Liver (tissue), 9 donors: Measurements from ENCODE around the gene TP73. TPM values are rescaled to one million over a fixed set of nuclear protein-coding genes. Genes with fewer than 3 reads are reported as not detected.

Experiments used
- DNase-seq: peaks from one replicate; pipeline ENCODE4 v3.0.0-alpha.2; 2017; ENCODE audit warnings: low spot score
- H3K27ac ChIP-seq, 2 donors: one replicate each; pipeline ENCODE4 v1.7.0; 2013; ENCODE audit warnings: inconsistent platforms in 2 of 2, low read length in 2 of 2, control low read depth in 1 of 2, low read depth in 1 of 2, mild to moderate bottlenecking in 1 of 2
- H3K27me3 ChIP-seq, 4 donors: one replicate each; pipeline versions ENCODE4 v1.6.1 to v1.7.0; 2013; ENCODE audit warnings: low read length in 3 of 4, inconsistent platforms in 1 of 4, mild to moderate bottlenecking in 1 of 4, moderate library complexity in 1 of 4; ENCODE audit not compliant: control insufficient read depth in 4 of 4, insufficient read depth in 4 of 4
- H3K36me3 ChIP-seq, 4 donors: one replicate each; pipeline versions ENCODE4 v1.6.1 to v1.7.0; 2013; ENCODE audit warnings: low read length in 3 of 4, mild to moderate bottlenecking in 3 of 4, low read depth in 1 of 4, moderate library complexity in 1 of 4; ENCODE audit not compliant: control insufficient read depth in 4 of 4, insufficient read depth in 3 of 4
- H3K4me1 ChIP-seq, 4 donors: one replicate each; pipeline versions ENCODE4 v1.6.1 to v1.7.0; 2013; ENCODE audit warnings: low read length in 3 of 4, mild to moderate bottlenecking in 3 of 4, moderate library complexity in 1 of 4; ENCODE audit not compliant: control insufficient read depth in 4 of 4, insufficient read depth in 4 of 4
- H3K4me3 ChIP-seq, 3 donors: one replicate each; pipeline versions ENCODE4 v1.6.1 to v1.7.0; 2013; ENCODE audit warnings: low read length in 3 of 3, control low read depth in 1 of 3, low read depth in 1 of 3, mild to moderate bottlenecking in 1 of 3
- H3K9ac ChIP-seq, 2 donors: one replicate each; pipeline ENCODE4 v1.7.0; 2013; ENCODE audit warnings: low read length in 2 of 2, mild to moderate bottlenecking in 2 of 2, moderate library complexity in 2 of 2, control low read depth in 1 of 2, low read depth in 1 of 2
- H3K9me3 ChIP-seq, 4 donors: one replicate each; pipeline versions ENCODE4 v1.6.1 to v1.7.0; 2013; ENCODE audit warnings: low read length in 3 of 4; ENCODE audit not compliant: control insufficient read depth in 4 of 4
- EGR1 ChIP-seq, 2 donors: IDR thresholded peaks; 2 replicates each; pipeline ENCODE4 v1.6.1; 2016 to 2018; ENCODE audit warnings: antibody characterized with exemption in 2 of 2, low read depth in 2 of 2
- FOXA1 ChIP-seq: IDR thresholded peaks from 2 replicates; pipeline ENCODE4 v1.6.1; 2016; ENCODE audit warnings: antibody characterized with exemption
- FOXA2 ChIP-seq: IDR thresholded peaks from 2 replicates; pipeline ENCODE4 v1.6.1; 2016; ENCODE audit warnings: antibody characterized with exemption
- GABPA ChIP-seq, 2 donors: IDR thresholded peaks in 1 of 2; conservative IDR thresholded peaks in 1 of 2; 2 replicates each; pipeline ENCODE4 v1.6.1; 2016; ENCODE audit warnings: antibody characterized with exemption in 2 of 2, mild to moderate bottlenecking in 1 of 2, moderate library complexity in 1 of 2
- HNF4A ChIP-seq, 2 donors: conservative IDR thresholded peaks; 2 replicates each; pipeline ENCODE4 v1.6.1; 2016; ENCODE audit warnings: antibody characterized with exemption in 2 of 2, mild to moderate bottlenecking in 2 of 2
- HNF4G ChIP-seq: IDR thresholded peaks from 2 replicates; pipeline ENCODE4 v1.6.1; 2016; ENCODE audit warnings: antibody characterized with exemption
- JUND ChIP-seq, 2 donors: IDR thresholded peaks; 2 replicates each; pipeline ENCODE4 v1.6.1; 2016; ENCODE audit warnings: antibody characterized with exemption in 2 of 2
- NR2F2 ChIP-seq: IDR thresholded peaks from 2 replicates; pipeline ENCODE4 v1.6.1; 2016; ENCODE audit warnings: antibody characterized with exemption
- RAD21 ChIP-seq, 2 donors: IDR thresholded peaks; 2 replicates each; pipeline ENCODE4 v1.6.1; 2016; ENCODE audit warnings: antibody characterized with exemption in 2 of 2, mild to moderate bottlenecking in 2 of 2
- RXRA ChIP-seq, 2 donors: IDR thresholded peaks; 2 replicates each; pipeline ENCODE4 v1.6.1; 2017 to 2018; ENCODE audit warnings: antibody characterized with exemption in 2 of 2, mild to moderate bottlenecking in 1 of 2
- SP1 ChIP-seq: IDR thresholded peaks from 2 replicates; pipeline ENCODE4 v1.6.1; 2018; ENCODE audit warnings: antibody characterized with exemption, mild to moderate bottlenecking
- TAF1 ChIP-seq: conservative IDR thresholded peaks from 2 replicates; pipeline ENCODE4 v1.6.1; 2016; ENCODE audit warnings: antibody characterized with exemption, mild to moderate bottlenecking
- YY1 ChIP-seq: IDR thresholded peaks from 2 replicates; pipeline ENCODE4 v1.6.1; 2016; ENCODE audit warnings: antibody characterized with exemption, mild to moderate bottlenecking
- WGBS: extraction: QIAGEN DNeasy Blood & Tissue Kit; methylation state at CpG from one replicate; pipeline ENCODE4 v1.1.7; 2013; 5-methylcytosine and 5-hydroxymethylcytosine counted together
- polyA plus RNA-seq, 2 donors: library from polyadenylated mRNA; stranded (reverse) in 1 of 2; unstranded in 1 of 2; fragments of 200-250 nt in 1 of 2; fragments of >200 nt in 1 of 2; fragmentation: Nextera tagmentation in 1 of 2; extraction: Ambion mirVana in 1 of 2; gene quantifications; one replicate each; pipeline versions ENCODE4 v1.2.1 to v1.2.3, GENCODE V29; 2013 to 2015
- total RNA-seq, 2 donors: library from RNA; depleted of rRNA; stranded (reverse); fragments of >200 nt; gene quantifications; one replicate each; pipeline ENCODE4 v1.2.3, GENCODE V29; 2014
- TF ChIP-seq, protein P1 (sequence below): fragments of 150-350 bp; IDR thresholded peaks from 2 replicates; pipeline ENCODE4 v1.5.1; 2017; ENCODE audit warnings: improper control_type of control experiment, low read depth, low read length; ENCODE audit not compliant: missing input control
- TF ChIP-seq, protein P2 (sequence below): IDR thresholded peaks from 2 replicates; pipeline ENCODE4 v1.6.1; 2016; ENCODE audit warnings: antibody characterized with exemption
- TF ChIP-seq, protein P3 (sequence below): IDR thresholded peaks from 2 replicates; pipeline ENCODE4 v1.6.1; 2016; ENCODE audit warnings: antibody characterized with exemption, mild to moderate bottlenecking
- TF ChIP-seq, protein P4 (sequence below): IDR thresholded peaks from 2 replicates; pipeline ENCODE4 v1.6.1; 2016; ENCODE audit warnings: antibody characterized with exemption
- TF ChIP-seq, protein P5 (sequence below): IDR thresholded peaks from 2 replicates; pipeline ENCODE4 v1.6.1; 2016; ENCODE audit warnings: antibody characterized with exemption
- donor health status: healthy.
- donor health status: healthy.
- donor health status: healthy.
- donor health status: healthy.
- donor health status: healthy.

Gene TP73
- total and polyA plus RNA-seq, 4 donors = 0.08 to 0.29 (median 0.18) TPM

DNA sequence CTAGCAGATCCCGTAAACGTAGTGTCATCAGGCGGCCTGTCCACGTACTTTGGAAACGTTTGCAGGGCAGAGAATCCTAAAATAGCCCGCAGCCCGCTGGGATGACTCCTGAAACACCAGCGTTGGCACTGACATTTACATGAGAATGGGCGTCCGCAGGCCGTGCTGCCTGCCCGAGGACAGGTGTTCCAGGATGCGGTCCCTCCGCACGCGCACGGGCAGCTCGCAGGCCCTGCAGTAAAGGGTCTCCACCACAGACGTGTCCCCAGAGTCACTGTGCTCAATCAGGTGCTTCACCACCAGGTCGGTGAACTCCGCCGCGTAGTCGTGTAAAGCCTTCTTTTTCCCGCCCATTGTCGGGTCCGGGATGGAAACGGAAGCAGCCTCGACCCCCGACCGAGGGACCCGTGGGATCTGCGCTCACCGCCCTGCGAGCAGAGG is 94.1 kb downstream of the TP73 start:
- 27% methylated on average over 35 of the region's 35 CpGs for WGBS
- peak overlapping the region in 1 of 2 donors; percentile 74 for H3K9ac ChIP-seq
- TF ChIP-seq NR2F2 (no peak), HNF4G (no peak), RXRA (IDR thresholded peaks at IDR 0.05) (no peak), FOXA1 (no peak), EGR1 (IDR thresholded peaks at IDR 0.05; ENCODE audit: low read depth in 2 of 2) (no peak), RAD21 (IDR thresholded peaks at IDR 0.05) (no peak), JUND (IDR thresholded peaks at IDR 0.05) (no peak), GABPA (IDR thresholded peaks at IDR 0.05 in 1 of 2, conservative IDR thresholded peaks at IDR 0.05 in 1 of 2) (no peak), SP1 (no peak), FOXA2 (no peak), YY1 (no peak), TAF1 (no peak), HNF4A (conservative IDR thresholded peaks at IDR 0.05) (no peak)
- TF ChIP-seq, protein P1, sequence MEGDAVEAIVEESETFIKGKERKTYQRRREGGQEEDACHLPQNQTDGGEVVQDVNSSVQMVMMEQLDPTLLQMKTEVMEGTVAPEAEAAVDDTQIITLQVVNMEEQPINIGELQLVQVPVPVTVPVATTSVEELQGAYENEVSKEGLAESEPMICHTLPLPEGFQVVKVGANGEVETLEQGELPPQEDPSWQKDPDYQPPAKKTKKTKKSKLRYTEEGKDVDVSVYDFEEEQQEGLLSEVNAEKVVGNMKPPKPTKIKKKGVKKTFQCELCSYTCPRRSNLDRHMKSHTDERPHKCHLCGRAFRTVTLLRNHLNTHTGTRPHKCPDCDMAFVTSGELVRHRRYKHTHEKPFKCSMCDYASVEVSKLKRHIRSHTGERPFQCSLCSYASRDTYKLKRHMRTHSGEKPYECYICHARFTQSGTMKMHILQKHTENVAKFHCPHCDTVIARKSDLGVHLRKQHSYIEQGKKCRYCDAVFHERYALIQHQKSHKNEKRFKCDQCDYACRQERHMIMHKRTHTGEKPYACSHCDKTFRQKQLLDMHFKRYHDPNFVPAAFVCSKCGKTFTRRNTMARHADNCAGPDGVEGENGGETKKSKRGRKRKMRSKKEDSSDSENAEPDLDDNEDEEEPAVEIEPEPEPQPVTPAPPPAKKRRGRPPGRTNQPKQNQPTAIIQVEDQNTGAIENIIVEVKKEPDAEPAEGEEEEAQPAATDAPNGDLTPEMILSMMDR = no peak
- TF ChIP-seq, protein P2, sequence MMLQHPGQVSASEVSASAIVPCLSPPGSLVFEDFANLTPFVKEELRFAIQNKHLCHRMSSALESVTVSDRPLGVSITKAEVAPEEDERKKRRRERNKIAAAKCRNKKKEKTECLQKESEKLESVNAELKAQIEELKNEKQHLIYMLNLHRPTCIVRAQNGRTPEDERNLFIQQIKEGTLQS = no peak
- TF ChIP-seq, protein P3, sequence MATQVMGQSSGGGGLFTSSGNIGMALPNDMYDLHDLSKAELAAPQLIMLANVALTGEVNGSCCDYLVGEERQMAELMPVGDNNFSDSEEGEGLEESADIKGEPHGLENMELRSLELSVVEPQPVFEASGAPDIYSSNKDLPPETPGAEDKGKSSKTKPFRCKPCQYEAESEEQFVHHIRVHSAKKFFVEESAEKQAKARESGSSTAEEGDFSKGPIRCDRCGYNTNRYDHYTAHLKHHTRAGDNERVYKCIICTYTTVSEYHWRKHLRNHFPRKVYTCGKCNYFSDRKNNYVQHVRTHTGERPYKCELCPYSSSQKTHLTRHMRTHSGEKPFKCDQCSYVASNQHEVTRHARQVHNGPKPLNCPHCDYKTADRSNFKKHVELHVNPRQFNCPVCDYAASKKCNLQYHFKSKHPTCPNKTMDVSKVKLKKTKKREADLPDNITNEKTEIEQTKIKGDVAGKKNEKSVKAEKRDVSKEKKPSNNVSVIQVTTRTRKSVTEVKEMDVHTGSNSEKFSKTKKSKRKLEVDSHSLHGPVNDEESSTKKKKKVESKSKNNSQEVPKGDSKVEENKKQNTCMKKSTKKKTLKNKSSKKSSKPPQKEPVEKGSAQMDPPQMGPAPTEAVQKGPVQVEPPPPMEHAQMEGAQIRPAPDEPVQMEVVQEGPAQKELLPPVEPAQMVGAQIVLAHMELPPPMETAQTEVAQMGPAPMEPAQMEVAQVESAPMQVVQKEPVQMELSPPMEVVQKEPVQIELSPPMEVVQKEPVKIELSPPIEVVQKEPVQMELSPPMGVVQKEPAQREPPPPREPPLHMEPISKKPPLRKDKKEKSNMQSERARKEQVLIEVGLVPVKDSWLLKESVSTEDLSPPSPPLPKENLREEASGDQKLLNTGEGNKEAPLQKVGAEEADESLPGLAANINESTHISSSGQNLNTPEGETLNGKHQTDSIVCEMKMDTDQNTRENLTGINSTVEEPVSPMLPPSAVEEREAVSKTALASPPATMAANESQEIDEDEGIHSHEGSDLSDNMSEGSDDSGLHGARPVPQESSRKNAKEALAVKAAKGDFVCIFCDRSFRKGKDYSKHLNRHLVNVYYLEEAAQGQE = no peak
- TF ChIP-seq, protein P4, sequence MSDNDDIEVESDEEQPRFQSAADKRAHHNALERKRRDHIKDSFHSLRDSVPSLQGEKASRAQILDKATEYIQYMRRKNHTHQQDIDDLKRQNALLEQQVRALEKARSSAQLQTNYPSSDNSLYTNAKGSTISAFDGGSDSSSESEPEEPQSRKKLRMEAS = no peak
- TF ChIP-seq, protein P5, sequence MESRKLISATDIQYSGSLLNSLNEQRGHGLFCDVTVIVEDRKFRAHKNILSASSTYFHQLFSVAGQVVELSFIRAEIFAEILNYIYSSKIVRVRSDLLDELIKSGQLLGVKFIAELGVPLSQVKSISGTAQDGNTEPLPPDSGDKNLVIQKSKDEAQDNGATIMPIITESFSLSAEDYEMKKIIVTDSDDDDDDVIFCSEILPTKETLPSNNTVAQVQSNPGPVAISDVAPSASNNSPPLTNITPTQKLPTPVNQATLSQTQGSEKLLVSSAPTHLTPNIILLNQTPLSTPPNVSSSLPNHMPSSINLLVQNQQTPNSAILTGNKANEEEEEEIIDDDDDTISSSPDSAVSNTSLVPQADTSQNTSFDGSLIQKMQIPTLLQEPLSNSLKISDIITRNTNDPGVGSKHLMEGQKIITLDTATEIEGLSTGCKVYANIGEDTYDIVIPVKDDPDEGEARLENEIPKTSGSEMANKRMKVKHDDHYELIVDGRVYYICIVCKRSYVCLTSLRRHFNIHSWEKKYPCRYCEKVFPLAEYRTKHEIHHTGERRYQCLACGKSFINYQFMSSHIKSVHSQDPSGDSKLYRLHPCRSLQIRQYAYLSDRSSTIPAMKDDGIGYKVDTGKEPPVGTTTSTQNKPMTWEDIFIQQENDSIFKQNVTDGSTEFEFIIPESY = no peak
- DNase-seq = no peak
- H3K9me3 ChIP-seq = no peaks in the 10 kb centered on the region
- no peak overlapping the region for H3K27ac ChIP-seq
- H3K27me3 ChIP-seq = no peaks in the 10 kb centered on the region
- peaks cover 4 to 29% (median 14%) of the 10 kb centered on the region in 4 donors for H3K4me1 ChIP-seq
- H3K4me3 ChIP-seq = peak overlapping the region; percentile 80 to 85 (median 85)
- peaks cover 0 to 13% (median 4%) of the 10 kb centered on the region in 4 donors for H3K36me3 ChIP-seq
